ENCODE measurements around the gene PALB2.
"Not testable (repeated sequence)": the region's sequence is repeated elsewhere in the genome, so short reads cannot be mapped to it uniquely, and the experiment has no call there.

Gene PALB2

GRCh38 chr16:23642246-23642774, 1.2 kb upstream of the PALB2 start:
- no peak for DNase-seq (ENCODE audit: low spot score)

- no peak for DNase-seq (ENCODE audit: low spot score)
These were observed 537 bp downstream of the PALB2 start for GRCh38 chr16:23640615-23640930.

DNA sequence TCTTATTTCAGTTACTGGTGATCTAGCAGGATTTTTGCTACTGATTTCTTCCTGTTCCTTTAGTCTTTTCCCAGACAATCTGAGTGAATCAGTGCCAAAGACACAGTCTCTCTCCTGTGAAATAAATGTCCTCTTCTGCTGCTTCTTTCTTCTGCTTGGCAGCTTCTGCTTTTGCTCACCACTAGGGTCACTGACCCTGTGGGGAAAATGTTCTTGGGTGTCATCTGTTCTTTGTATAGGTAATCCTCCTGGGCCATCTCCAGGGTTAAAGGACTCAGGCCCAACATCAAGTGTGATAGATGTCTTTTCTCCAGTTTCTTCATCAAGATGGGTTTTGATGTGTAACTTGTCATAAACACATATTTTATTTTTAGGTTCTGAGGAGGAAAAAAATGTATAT, 5.2 kb downstream of the PALB2 start:
- DNase-seq (ENCODE audit: low spot score), result no peak

DNA sequence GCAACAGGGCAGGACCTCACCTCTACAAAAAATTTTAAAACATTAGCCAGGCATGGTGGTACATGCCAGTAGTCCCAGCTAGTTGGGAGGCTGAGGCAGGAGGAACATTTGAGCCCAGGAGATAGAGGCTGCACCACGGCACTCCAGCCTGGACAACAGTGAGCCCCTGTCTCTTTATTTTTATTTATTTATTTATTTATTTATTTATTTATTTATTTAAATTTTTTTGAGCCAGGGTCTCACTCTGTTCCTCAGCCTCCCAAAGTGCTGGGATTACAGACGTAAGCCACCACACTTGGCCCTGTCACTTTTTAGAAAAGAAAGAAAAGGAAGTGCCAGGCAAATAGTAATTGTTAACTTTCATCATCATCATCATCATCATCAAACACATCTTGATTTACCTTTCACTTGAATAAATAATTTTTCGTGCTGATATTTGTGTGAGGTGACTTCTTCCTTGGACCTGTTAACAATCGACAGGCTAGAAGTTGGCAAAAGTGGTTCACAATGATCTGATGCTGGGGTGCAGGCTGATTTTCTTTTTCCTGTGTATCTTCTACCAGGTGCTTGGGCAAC, 6.6 kb downstream of the PALB2 start:
- no peak for DNase-seq (ENCODE audit: low spot score)

DNA sequence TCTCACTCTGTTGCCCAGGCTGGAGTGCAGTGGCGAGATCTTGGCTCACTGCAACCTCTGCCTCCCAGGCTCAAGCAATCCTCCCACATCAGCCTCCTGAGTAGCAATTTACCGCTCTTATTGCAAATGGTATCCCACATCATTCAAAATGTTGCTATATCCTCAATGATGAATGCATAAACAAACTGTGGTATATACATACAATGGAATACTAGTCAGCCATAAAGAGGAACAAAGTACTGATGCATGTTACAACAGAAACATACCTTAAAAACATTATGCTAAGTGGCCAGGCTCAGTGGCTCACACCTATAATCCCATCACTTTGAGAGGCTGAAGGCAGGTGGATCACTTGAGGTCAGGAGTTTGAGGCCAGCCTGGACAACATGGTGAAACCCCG, 9.2 kb downstream of the PALB2 start:
- not testable (repeated sequence) for DNase-seq (ENCODE audit: low spot score)

GRCh38 chr16:23629516-23629915, 11.6 kb downstream of the PALB2 start:
- DNase-seq (ENCODE audit: low spot score), result no peak

DNA sequence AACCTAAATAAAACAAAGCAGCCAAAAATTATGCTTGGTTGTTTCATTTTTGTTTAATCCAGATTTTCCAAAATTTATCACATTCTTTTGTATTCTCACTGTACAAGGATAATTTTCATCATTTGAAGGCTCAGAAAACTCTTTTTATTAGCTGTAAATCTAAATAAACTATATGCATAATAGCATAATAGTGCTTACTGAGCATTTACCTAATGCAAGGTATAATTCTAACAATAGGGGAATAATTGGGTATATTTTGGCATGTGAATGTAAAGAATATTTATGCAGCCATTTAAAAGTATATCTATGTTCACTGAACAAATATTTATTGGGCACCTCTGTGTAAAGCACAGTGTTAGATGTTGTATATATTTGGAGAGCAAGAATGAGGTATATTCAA, 17.0 kb downstream of the PALB2 start:
- DNase-seq (ENCODE audit: low spot score), result no peak

DNA sequence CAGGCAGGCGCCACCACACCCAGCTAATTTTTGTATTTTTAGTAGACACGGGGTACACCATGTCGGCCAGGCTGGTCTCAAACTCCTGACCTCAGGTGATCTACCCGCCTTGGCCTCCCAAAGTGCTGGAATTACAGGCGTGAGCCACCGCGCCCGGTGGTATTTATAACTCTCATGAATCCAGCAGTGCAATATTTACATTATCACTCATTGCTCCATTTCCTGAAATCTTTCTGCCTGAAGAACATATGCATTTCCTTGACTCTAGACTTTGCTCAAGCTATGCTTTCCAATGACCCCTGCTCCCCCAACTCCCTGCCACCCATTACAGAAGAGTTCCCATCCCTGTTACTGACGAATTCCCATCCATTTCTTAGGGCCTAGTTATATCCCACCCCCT, 25.3 kb downstream of the PALB2 start:
- no peak for DNase-seq (ENCODE audit: low spot score)

DNA sequence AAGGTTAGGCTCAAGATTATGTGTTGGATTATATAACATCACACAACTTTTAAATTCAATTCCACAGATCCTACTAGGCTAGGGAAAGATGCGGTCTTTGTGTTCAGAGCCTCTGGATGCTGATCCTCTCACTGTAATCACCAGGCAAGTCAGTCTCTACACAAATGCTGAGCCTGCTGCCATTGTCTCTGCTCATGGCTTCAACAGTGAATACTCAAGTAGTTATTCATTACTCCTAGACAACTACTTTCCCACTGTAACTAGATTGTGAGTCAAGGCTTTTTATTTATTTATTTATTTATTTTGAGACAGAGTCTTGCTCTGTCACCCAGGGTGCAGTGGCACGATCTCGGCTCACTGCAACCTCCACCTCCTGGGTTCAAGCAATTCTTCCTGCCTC, 29.2 kb downstream of the PALB2 start:
- DNase-seq (ENCODE audit: low spot score), result no peak

GRCh38 chr16:23610905-23611304, 30.2 kb downstream of the PALB2 start:
- not testable (repeated sequence) for DNase-seq (ENCODE audit: low spot score)

DNA sequence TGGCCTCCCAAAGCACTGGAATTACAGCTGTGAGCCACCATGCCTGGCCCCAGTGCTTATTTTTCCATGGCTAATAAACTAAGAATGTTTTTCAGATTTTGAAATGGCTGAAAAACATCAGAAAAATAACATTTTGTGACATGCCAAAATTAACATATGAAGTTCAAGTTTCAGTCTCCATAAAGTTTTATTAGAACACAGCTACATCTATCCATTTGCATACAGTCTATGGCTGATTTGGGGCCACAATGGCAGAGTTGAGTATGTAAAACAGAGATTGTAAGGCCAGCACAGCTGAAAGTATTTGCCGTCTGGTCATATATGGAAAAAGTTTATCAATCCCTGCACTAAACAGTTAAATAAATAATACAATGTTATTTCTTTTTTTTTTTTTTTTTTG, 31.2 kb downstream of the PALB2 start:
- no peak for DNase-seq (ENCODE audit: low spot score)

- no peak for DNase-seq (ENCODE audit: low spot score)
These were observed 32.9 kb downstream of the PALB2 start for GRCh38 chr16:23608194-23608593.

GRCh38 chr16:23607726-23608125, 33.4 kb downstream of the PALB2 start:
- DNase-seq (ENCODE audit: low spot score), result no peak

DNA sequence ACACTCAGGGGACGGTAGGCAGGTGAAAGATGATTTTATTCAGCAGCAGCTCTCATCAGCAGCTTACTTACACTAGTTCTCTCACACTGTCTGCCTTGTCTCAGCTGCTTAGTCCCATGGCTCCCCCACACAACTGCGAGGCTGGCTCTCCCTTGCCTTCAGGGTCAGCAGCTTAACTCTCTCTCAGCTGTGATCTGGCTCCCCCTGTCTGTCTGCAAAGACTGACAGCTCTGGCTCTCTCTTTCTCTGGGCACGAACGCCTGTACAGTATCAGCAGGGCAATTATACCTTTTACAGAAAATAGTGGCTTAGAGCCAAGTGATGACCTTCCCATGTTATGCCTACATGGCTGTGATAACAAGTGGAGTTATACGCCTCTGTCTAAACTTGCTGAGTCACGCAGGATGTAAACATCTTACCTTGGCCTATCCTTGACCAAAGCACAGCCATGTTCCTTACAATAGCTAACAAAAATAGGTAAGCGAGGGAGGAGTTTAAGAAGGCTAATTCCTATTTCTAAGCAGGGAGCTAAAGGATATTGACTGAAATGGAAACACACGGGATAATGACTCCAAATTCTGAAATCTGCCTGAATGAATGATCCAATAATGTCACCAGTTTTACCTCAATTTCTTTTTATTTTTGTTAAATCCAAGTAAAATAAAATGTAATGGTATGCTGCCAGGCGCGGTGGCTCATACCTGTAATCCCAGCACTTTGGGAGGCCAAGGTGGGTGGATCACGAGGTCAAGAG, 43.9 kb downstream of the PALB2 start:
- peak; percentile 65 for DNase-seq (ENCODE audit: low spot score)

GRCh38 chr16:23595951-23596720, 45.0 kb downstream of the PALB2 start, which contains the start of gene NDUFAB1:
TSS of gene NDUFAB1 (minus strand) at chr16:23596316. CDS start at chr16:23596290, 26 bp downstream.
- peak; percentile 94 for DNase-seq (ENCODE audit: low spot score)

DNA sequence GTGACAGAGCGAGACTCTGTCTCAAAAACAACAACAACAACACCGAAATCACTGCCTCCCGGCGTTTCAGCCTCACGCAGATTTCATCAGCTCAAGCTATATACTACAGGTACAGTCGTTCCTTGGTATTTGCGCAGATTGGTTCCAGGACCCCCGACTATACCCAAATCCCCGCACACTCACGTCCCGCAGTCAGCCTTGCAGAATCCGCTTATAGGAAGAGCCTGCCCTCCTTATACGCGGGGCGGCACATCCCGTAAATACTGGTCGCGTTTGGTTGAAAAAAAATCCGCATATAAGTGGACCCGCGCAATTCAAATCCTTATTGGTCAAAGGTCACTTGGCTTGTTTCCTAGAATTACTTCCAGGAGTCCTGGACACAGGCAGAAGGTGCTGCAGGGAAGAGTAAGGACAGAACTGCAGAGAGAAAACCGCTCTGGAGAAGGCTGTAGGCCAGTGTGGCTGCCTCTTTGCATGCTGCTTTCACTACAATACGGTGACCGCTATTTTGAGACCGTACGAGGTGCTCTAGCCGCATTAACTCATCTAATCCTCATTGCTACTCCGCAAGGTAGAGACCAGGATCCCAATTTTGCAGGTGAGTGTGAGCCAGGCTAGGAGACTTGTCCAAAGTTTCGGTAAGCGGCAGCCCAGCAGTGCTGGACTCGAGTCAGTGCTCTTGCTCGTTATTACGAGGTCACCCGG, 45.7 kb downstream of the PALB2 start:
- no peak for DNase-seq (ENCODE audit: low spot score)

- no peak for DNase-seq (ENCODE audit: low spot score)
These were observed 46.9 kb downstream of the PALB2 start for GRCh38 chr16:23594186-23594585.

DNA sequence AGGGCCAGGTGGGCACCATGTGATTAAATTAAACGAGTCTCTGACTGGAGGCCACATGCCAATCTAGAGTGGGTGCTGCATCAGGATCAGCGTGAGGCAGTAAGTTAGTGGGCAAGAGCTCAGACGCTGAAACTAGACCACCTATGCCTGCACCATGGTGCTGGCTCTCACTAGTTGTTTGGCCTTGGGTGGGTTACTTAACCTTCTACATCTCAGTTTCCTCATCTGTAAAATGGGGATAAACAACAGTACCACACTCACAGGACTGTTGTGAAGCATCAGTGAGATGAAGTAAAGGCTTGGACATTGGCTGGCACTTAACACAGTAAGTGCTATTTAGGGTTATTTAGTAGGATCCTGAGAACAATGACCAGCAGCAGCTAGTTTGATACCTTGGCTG, 50.9 kb downstream of the PALB2 start:
- no peak for DNase-seq (ENCODE audit: low spot score)

DNA sequence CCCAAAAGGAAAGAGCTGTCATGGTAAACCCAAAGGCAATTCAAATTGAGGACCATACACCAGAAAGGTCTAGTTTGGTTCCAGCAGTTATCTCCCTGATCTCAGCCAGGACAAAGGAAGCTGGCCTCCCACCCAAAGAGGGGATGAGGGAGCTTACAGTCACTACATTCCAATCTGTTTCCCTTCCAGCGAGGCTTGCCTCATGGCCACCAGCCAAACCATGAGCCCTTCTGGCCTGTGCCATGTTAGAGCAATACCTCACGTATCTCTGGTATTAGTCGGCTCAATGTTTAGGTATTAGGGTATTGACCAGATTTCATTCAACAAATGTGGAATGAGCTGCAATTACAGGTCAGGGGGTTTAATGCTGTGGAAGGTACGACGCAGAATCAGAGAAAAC, 53.4 kb downstream of the PALB2 start:
- DNase-seq (ENCODE audit: low spot score), result no peak

GRCh38 chr16:23584186-23585076, 56.7 kb downstream of the PALB2 start:
- no peak for DNase-seq (ENCODE audit: low spot score)

GRCh38 chr16:23583271-23583670, 57.8 kb downstream of the PALB2 start:
- not testable (repeated sequence) for DNase-seq (ENCODE audit: low spot score)

Measured in ecto neural progenitor cell (in vitro differentiated cells).